Body of pancreas (tissue), 4 donors: ENCODE measurements around the gene OR2M5.

Source experiments
- POLR2A ChIP-seq, 3 donors: fragments of 450-650 bp; IDR thresholded peaks; one replicate each; pipeline ENCODE4 v1.6.1; 2016; ENCODE audit warnings: antibody characterized with exemption in 3 of 3, mild to moderate bottlenecking in 2 of 3
- TF ChIP-seq, protein P1 (sequence below), 7 experiments: fragments of 450-650 bp in 4 of 7; fragments of 200-600 bp in 3 of 7; sonication (generic) in 3 of 7; IDR thresholded peaks; one replicate each; pipeline ENCODE4 v1.5.1; 2016 to 2019; ENCODE audit warnings: antibody characterized with exemption in 7 of 7

GRCh38 chr1:248098529-248098928 is 46.4 kb upstream of the OR2M5 start:
- TF ChIP-seq, protein P1, sequence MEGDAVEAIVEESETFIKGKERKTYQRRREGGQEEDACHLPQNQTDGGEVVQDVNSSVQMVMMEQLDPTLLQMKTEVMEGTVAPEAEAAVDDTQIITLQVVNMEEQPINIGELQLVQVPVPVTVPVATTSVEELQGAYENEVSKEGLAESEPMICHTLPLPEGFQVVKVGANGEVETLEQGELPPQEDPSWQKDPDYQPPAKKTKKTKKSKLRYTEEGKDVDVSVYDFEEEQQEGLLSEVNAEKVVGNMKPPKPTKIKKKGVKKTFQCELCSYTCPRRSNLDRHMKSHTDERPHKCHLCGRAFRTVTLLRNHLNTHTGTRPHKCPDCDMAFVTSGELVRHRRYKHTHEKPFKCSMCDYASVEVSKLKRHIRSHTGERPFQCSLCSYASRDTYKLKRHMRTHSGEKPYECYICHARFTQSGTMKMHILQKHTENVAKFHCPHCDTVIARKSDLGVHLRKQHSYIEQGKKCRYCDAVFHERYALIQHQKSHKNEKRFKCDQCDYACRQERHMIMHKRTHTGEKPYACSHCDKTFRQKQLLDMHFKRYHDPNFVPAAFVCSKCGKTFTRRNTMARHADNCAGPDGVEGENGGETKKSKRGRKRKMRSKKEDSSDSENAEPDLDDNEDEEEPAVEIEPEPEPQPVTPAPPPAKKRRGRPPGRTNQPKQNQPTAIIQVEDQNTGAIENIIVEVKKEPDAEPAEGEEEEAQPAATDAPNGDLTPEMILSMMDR (IDR thresholded peaks at IDR 0.05), result no peak
- no peak for TF ChIP-seq POLR2A (IDR thresholded peaks at IDR 0.05)
